GM10266 (cell line): ENCODE results near the gene CASP2.

Experiments
- DNase-seq: peaks from one replicate; pipeline ENCODE4 v3.0.0; 2012; ENCODE audit errors: extremely low spot score
- CTCF ChIP-seq: IDR thresholded peaks from 2 replicates; pipeline ENCODE4 v1.5.1; 2012; ENCODE audit warnings: mild to moderate bottlenecking, low read depth; ENCODE audit not compliant: control insufficient read depth, insufficient read depth; ENCODE audit errors: missing control alignments

CASP2 gene

GRCh38 chr7:143304938-143305337 lies 16.8 kb downstream of the CASP2 start:
- no peak for TF ChIP-seq CTCF
- DNase-seq = no peak

GRCh38 chr7:143305423-143306070 lies 17.4 kb downstream of the CASP2 start:
- DNase-seq = no peak
- TF ChIP-seq CTCF = peak; percentile 46

- TF ChIP-seq CTCF = no peak
- DNase-seq = no peak
Observed at GRCh38 chr7:143308632-143309031, 20.5 kb downstream of the CASP2 start.

- TF ChIP-seq CTCF = no peak
- no peak for DNase-seq
Observed at GRCh38 chr7:143314127-143314526, 26.0 kb downstream of the CASP2 start.

- no peak for TF ChIP-seq CTCF
- no peak for DNase-seq
Observed at GRCh38 chr7:143315776-143316175, 27.6 kb downstream of the CASP2 start, which contains the start of gene CLCN1. Gene CLCN1 (plus strand): TSS chr7:143316111. CDS start chr7:143316213, 102 bp downstream.

GRCh38 chr7:143316492-143316891 lies 28.3 kb downstream of the CASP2 start:
- TF ChIP-seq CTCF = no peak
- no peak for DNase-seq

- TF ChIP-seq CTCF = no peak
- DNase-seq = no peak
Observed at GRCh38 chr7:143318661-143319060, 30.5 kb downstream of the CASP2 start.
